DMS114 treated with DMSO at 0.1 percent for 48 hours (cell line): ENCODE measurements around the gene MAU2.

Experiments used
- DNase-seq: peaks from one replicate; lab custom pipeline; 2025; ENCODE audit not compliant: unreplicated experiment; lab: John Stamatoyannopoulos, UW

The MAU2 gene

GRCh38 chr19:19305066-19305465, 15.6 kb upstream of the MAU2 start:
- DNase-seq, result no peak

GRCh38 chr19:19305696-19306095, 14.9 kb upstream of the MAU2 start:
- no peak for DNase-seq

GRCh38 chr19:19306191-19306590, 14.4 kb upstream of the MAU2 start:
- DNase-seq, result no peak

GRCh38 chr19:19308373-19308772, 12.3 kb upstream of the MAU2 start:
- no peak for DNase-seq

- no peak for DNase-seq
Observed at GRCh38 chr19:19315444-19315843, 5.2 kb upstream of the MAU2 start.

- no peak for DNase-seq
Observed at GRCh38 chr19:19316082-19316481, 4.5 kb upstream of the MAU2 start.

- no peak for DNase-seq
Observed at GRCh38 chr19:19319732-19320360, 783 bp upstream of the MAU2 start.

- no peak for DNase-seq
Observed at GRCh38 chr19:19321141-19321577, 530 bp downstream of the MAU2 start.

GRCh38 chr19:19324059-19324770, 3.6 kb downstream of the MAU2 start:
- DNase-seq, result no peak

GRCh38 chr19:19327672-19328071, 7.0 kb downstream of the MAU2 start:
- no peak for DNase-seq

GRCh38 chr19:19329126-19329525, 8.5 kb downstream of the MAU2 start:
- no peak for DNase-seq

GRCh38 chr19:19334063-19334988, 13.7 kb downstream of the MAU2 start:
- no peak for DNase-seq

- DNase-seq, result no peak
Observed at GRCh38 chr19:19334989-19335344, 14.3 kb downstream of the MAU2 start.

GRCh38 chr19:19335408-19336158, 15.0 kb downstream of the MAU2 start:
- no peak for DNase-seq

GRCh38 chr19:19336597-19336996, 16.0 kb downstream of the MAU2 start:
- no peak for DNase-seq

GRCh38 chr19:19337120-19337519, 16.5 kb downstream of the MAU2 start:
- no peak for DNase-seq

- DNase-seq, result no peak
Observed at GRCh38 chr19:19338082-19338481, 17.5 kb downstream of the MAU2 start.

- DNase-seq, result no peak
Observed at GRCh38 chr19:19341026-19341425, 20.4 kb downstream of the MAU2 start.

GRCh38 chr19:19342086-19343015, 21.7 kb downstream of the MAU2 start:
- peak; percentile 11 for DNase-seq

GRCh38 chr19:19343016-19343362, 22.4 kb downstream of the MAU2 start:
- DNase-seq, result no peak
